Erythroblast (primary cell): ENCODE measurements around the gene ATOH7.

Experiments
- GATA1 ChIP-seq: IDR thresholded peaks from 2 replicates; pipeline ENCODE4 v1.6.1; 2011; ENCODE audit warnings: low read depth, mild to moderate bottlenecking, control low read depth, low read length, moderate library complexity
- POLR2A ChIP-seq: IDR thresholded peaks from 2 replicates; pipeline ENCODE4 v1.6.1; 2011; ENCODE audit warnings: mild to moderate bottlenecking, low read length

DNA sequence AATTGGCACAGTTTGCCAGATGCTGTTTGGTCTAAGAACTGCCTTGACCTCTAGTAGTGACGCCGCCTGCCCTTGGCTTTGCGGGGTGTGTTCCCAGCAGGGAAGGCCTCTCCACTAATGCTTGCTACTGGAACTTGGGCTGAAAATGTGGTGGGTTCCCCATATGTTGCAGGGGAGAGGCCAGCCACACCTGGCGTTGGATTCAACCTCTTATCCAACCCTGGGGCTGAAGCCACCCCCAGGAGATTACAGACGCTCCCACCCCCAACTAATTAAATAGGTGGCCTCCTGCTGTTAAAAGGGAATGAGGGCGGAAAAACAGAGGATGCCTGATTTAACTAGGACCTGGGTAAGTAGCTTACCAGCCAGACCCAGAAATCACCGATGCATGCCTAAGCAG, 19.2 kb upstream of the ATOH7 start:
- TF ChIP-seq POLR2A, result no peak
- no peak for TF ChIP-seq GATA1
